SK-N-SH (cell line): ENCODE results near the gene ARHGAP27. TPM values are rescaled to one million over a fixed set of nuclear protein-coding genes. Genes with fewer than 3 reads are reported as not detected.

Source experiments
- CTCF ChIA-PET: fragments of 300-600, 350-600 bp; formaldehyde crosslinking; extraction: SDS; loops from one replicate; lab custom pipeline; 2021; lab: Yijun Ruan, JAX
- POLR2A ChIA-PET: fragments of 350-600 bp; sonication (Branson Sonifier 250); formaldehyde crosslinking; extraction: SDS; loops from one replicate; lab custom pipeline; 2020; ENCODE audit warnings: antibody characterized with exemption, inconsistent platforms; lab: Yijun Ruan, JAX
- DNase-seq: peaks from one replicate; pipeline ENCODE4 v3.0.0; 2012
- H2AFZ ChIP-seq: fragments of 200-600 bp; sonication (generic); 2 replicates; pipeline ENCODE4 v1.8.1; 2016; ENCODE audit warnings: antibody characterized with exemption, mild to moderate bottlenecking, low read depth
- H3F3A ChIP-seq: fragments of 200-600 bp; sonication (generic); replicated peaks from 2 replicates; pipeline ENCODE3; 2016; ENCODE audit warnings: antibody characterized with exemption, mild to moderate bottlenecking; ENCODE audit not compliant: insufficient read depth
- H3K27ac ChIP-seq, 2 experiments: fragments of 200-500 bp in 1 of 2; fragments of 200-600 bp in 1 of 2; sonication (Bioruptor generic) in 1 of 2; sonication (generic), shearing (Covaris generic) in 1 of 2; 2 replicates each; pipeline versions ENCODE4 v1.5.1 to v1.6.1; 2014 to 2016; ENCODE audit warnings: low read depth in 2 of 2, inconsistent platforms in 1 of 2, low read length in 1 of 2, mild to moderate bottlenecking in 1 of 2, mixed read lengths in 1 of 2
- H3K27me3 ChIP-seq: fragments of 200-600 bp; sonication (generic), shearing (Covaris generic); 2 replicates; pipeline ENCODE4 v1.6.1; 2016; ENCODE audit warnings: mixed run types; ENCODE audit not compliant: insufficient read depth
- H3K36me3 ChIP-seq, 2 experiments: fragments of 200-500 bp in 1 of 2; fragments of 200-600 bp in 1 of 2; sonication (Bioruptor generic) in 1 of 2; sonication (generic) in 1 of 2; replicated peaks in 1 of 2; 2 replicates each; pipeline versions ENCODE3 to v1.5.1; 2014 to 2016; ENCODE audit warnings: low read length in 1 of 2, mild to moderate bottlenecking in 1 of 2; ENCODE audit not compliant: insufficient read depth in 2 of 2, control insufficient read depth in 1 of 2
- H3K4me1 ChIP-seq, 2 experiments: fragments of 200-500 bp in 1 of 2; fragments of 200-600 bp in 1 of 2; sonication (Bioruptor generic) in 1 of 2; sonication (generic), shearing (Covaris generic) in 1 of 2; 2 replicates each; pipeline versions ENCODE4 v1.5.1 to v1.6.1; 2014 to 2016; ENCODE audit warnings: low read depth in 1 of 2, low read length in 1 of 2, mixed run types in 1 of 2; ENCODE audit not compliant: insufficient read depth in 2 of 2, control insufficient read depth in 1 of 2
- H3K4me2 ChIP-seq: fragments of 200-600 bp; sonication (generic), shearing (Covaris generic); 2 replicates; pipeline ENCODE4 v1.6.1; 2017; ENCODE audit warnings: mixed run types
- H3K4me3 ChIP-seq, 2 experiments: fragments of 200-500 bp in 1 of 2; fragments of 200-600 bp in 1 of 2; sonication (Bioruptor generic) in 1 of 2; sonication (generic), shearing (Covaris generic) in 1 of 2; 2 replicates each; pipeline versions ENCODE4 v1.5.1 to v1.8.1; 2014 to 2016; ENCODE audit warnings: low read depth in 2 of 2, inconsistent platforms in 1 of 2, low read length in 1 of 2, mild to moderate bottlenecking in 1 of 2, mixed read lengths in 1 of 2, moderate library complexity in 1 of 2
- H3K79me2 ChIP-seq: fragments of 200-600 bp; sonication (generic); 2 replicates; pipeline ENCODE4 v1.8.1; 2017; ENCODE audit warnings: mild to moderate bottlenecking; ENCODE audit not compliant: insufficient read depth
- H3K9ac ChIP-seq: fragments of 200-600 bp; sonication (generic); 2 replicates; pipeline ENCODE4 v1.6.1; 2017; ENCODE audit warnings: mixed run types
- H3K9me2 ChIP-seq: fragments of 200-600 bp; sonication (generic); 2 replicates; pipeline ENCODE4 v1.6.1; 2017; ENCODE audit warnings: mixed run types
- H3K9me3 ChIP-seq: fragments of 200-600 bp; sonication (generic); 2 replicates; pipeline ENCODE4 v1.6.1; 2017; ENCODE audit warnings: mixed run types, mild to moderate bottlenecking, moderate library complexity
- H4K20me1 ChIP-seq: fragments of 200-600 bp; sonication (generic); 2 replicates; pipeline ENCODE4 v1.6.1; 2017; ENCODE audit warnings: mild to moderate bottlenecking, mixed run types; ENCODE audit not compliant: insufficient read depth
- ELF1 ChIP-seq: IDR thresholded peaks from 2 replicates; pipeline ENCODE4 v1.4.0; 2012
- FOXM1 ChIP-seq: IDR thresholded peaks from 2 replicates; pipeline ENCODE4 v1.4.0; 2012; ENCODE audit warnings: low read depth, mild to moderate bottlenecking
- GATA2 ChIP-seq: sonication (generic); formaldehyde crosslinking; IDR thresholded peaks from 2 replicates; pipeline ENCODE4 v1.5.0; 2020; ENCODE audit warnings: mild to moderate bottlenecking, missing genetic modification reagents
- NFIC ChIP-seq: IDR thresholded peaks from 2 replicates; pipeline ENCODE4 v1.4.0; 2012; ENCODE audit warnings: borderline replicate concordance
- RCOR1 ChIP-seq: fragments of 150-350 bp; IDR thresholded peaks from 2 replicates; pipeline ENCODE4 v1.6.1; 2017; ENCODE audit warnings: antibody characterized with exemption, low read length
- RFX5 ChIP-seq: IDR thresholded peaks from 2 replicates; pipeline ENCODE4 v1.6.1; 2012; ENCODE audit warnings: mild to moderate bottlenecking, improper control_type of control experiment, low read length
- SMC3 ChIP-seq: IDR thresholded peaks from 2 replicates; pipeline ENCODE4 v1.6.1; 2012; ENCODE audit warnings: low read depth, low read length, improper control_type of control experiment
- TCF12 ChIP-seq: IDR thresholded peaks from 2 replicates; pipeline ENCODE4 v1.4.0; 2012
- TEAD4 ChIP-seq: IDR thresholded peaks from 2 replicates; pipeline ENCODE4 v1.4.0; 2012; ENCODE audit warnings: mild to moderate bottlenecking, borderline replicate concordance; ENCODE audit not compliant: insufficient read depth
- WGBS: methylation state at CpG from one replicate; pipeline ENCODE4 v1.1.6; 2017; ENCODE audit warnings: low lambda C conversion rate; 5-methylcytosine and 5-hydroxymethylcytosine counted together
- polyA plus RNA-seq, 3 experiments: library from polyadenylated mRNA; depleted of rRNA; stranded (reverse); fragments of >200 nt; gene quantifications; 2 replicates each; pipeline ENCODE4 v1.2.3, GENCODE V29; 2012
- TF ChIP-seq, protein P1 (sequence below): IDR thresholded peaks from 2 replicates; pipeline ENCODE4 v1.4.0; 2012; ENCODE audit warnings: low read depth, borderline replicate concordance
- TF ChIP-seq, protein P2 (sequence below): IDR thresholded peaks from 2 replicates; pipeline ENCODE4 v1.6.1; 2012; ENCODE audit warnings: mild to moderate bottlenecking, low read depth, low read length, moderate library complexity
- TF ChIP-seq, protein P3 (sequence below): IDR thresholded peaks from 2 replicates; pipeline ENCODE4 v1.4.0; 2012; ENCODE audit warnings: low read depth, borderline replicate concordance
- TF ChIP-seq, protein P4 (sequence below): IDR thresholded peaks from 2 replicates; pipeline ENCODE4 v1.4.0; 2012; ENCODE audit warnings: low read depth

The ARHGAP27 gene
- polyA plus RNA-seq, 1 of the 3 experiments (the other 2 are of a cell fraction), result 2.1 TPM

DNA sequence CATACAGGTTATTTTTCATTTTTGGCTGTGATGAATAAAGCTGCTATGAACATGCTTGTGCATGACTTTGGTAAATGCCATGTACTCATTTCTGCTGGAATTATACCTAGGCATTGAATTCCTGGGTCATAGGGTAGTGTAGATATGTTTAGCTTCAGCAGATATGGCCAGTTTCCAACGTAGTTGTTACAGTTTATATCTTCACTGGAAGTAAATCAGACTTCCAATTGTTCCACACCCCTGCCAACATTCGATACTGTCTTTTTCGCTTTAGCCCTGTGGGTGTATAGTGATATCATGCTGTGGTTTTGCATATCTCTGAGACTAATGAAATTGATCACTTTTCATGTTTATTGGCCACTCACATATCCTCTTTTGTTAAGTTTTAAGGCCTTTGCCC lies 50.4 kb downstream of the ARHGAP27 start (continued):
- TF ChIP-seq, protein P1, sequence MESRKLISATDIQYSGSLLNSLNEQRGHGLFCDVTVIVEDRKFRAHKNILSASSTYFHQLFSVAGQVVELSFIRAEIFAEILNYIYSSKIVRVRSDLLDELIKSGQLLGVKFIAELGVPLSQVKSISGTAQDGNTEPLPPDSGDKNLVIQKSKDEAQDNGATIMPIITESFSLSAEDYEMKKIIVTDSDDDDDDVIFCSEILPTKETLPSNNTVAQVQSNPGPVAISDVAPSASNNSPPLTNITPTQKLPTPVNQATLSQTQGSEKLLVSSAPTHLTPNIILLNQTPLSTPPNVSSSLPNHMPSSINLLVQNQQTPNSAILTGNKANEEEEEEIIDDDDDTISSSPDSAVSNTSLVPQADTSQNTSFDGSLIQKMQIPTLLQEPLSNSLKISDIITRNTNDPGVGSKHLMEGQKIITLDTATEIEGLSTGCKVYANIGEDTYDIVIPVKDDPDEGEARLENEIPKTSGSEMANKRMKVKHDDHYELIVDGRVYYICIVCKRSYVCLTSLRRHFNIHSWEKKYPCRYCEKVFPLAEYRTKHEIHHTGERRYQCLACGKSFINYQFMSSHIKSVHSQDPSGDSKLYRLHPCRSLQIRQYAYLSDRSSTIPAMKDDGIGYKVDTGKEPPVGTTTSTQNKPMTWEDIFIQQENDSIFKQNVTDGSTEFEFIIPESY, result no peak

DNA sequence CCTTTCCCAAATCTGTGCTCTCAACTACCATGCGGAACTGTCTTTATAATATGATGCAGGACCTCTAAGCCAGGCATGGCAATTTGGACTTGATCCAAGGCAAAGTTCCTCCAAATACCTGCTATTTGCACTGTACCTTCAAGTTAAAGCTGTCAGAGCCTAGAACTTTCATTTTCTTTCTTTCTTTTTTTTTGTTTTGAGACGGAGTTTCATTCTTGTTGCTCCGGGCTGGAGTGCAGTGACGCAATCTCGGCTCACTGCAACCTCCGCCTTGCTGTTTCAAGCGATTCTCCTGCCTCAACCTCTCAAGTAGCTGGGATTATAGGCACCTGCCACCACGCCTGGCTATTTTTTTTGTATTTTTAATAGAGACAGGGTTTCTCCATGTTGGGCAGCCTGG lies 51.7 kb downstream of the ARHGAP27 start:
- H3K9me2 ChIP-seq, result no peaks in the 10 kb centered on the region
- no peaks in the 10 kb centered on the region for H3K79me2 ChIP-seq
- no peak overlapping the region for H3K4me3 ChIP-seq
- POLR2A ChIA-PET, result interaction anchor here (0.6 kb wide), 1 partner anchor 11 kb away, joined by 6 read pairs; no protein-coding TSS in a partner anchor
- no peaks in the 10 kb centered on the region for H3K36me3 ChIP-seq
- H3K4me2 ChIP-seq, result no peak overlapping the region
- no peak overlapping the region for H3K9ac ChIP-seq
- H3K4me1 ChIP-seq, result peaks cover 0 to 6% of the 10 kb centered on the region in 2 experiments; a peak in 1 of 4 replicates
- H3K9me3 ChIP-seq, result no peaks in the 10 kb centered on the region
- H4K20me1 ChIP-seq, result no peaks in the 10 kb centered on the region
- no peak for DNase-seq
- H3K27ac ChIP-seq, result no peak overlapping the region
- H2AFZ ChIP-seq, result no peak overlapping the region
- H3K27me3 ChIP-seq, result no peaks in the 10 kb centered on the region
- peaks cover 4% of the 10 kb centered on the region for H3F3A ChIP-seq
- TF ChIP-seq ELF1 (no peak), FOXM1 (no peak), SMC3 (no peak), RFX5 (no peak), RCOR1 (no peak), NFIC (no peak), TCF12 (no peak), TEAD4 (no peak), GATA2 (CRISPR knock-in tag) (no peak)
- TF ChIP-seq, protein P2, sequence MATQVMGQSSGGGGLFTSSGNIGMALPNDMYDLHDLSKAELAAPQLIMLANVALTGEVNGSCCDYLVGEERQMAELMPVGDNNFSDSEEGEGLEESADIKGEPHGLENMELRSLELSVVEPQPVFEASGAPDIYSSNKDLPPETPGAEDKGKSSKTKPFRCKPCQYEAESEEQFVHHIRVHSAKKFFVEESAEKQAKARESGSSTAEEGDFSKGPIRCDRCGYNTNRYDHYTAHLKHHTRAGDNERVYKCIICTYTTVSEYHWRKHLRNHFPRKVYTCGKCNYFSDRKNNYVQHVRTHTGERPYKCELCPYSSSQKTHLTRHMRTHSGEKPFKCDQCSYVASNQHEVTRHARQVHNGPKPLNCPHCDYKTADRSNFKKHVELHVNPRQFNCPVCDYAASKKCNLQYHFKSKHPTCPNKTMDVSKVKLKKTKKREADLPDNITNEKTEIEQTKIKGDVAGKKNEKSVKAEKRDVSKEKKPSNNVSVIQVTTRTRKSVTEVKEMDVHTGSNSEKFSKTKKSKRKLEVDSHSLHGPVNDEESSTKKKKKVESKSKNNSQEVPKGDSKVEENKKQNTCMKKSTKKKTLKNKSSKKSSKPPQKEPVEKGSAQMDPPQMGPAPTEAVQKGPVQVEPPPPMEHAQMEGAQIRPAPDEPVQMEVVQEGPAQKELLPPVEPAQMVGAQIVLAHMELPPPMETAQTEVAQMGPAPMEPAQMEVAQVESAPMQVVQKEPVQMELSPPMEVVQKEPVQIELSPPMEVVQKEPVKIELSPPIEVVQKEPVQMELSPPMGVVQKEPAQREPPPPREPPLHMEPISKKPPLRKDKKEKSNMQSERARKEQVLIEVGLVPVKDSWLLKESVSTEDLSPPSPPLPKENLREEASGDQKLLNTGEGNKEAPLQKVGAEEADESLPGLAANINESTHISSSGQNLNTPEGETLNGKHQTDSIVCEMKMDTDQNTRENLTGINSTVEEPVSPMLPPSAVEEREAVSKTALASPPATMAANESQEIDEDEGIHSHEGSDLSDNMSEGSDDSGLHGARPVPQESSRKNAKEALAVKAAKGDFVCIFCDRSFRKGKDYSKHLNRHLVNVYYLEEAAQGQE, result no peak
- TF ChIP-seq, protein P3, sequence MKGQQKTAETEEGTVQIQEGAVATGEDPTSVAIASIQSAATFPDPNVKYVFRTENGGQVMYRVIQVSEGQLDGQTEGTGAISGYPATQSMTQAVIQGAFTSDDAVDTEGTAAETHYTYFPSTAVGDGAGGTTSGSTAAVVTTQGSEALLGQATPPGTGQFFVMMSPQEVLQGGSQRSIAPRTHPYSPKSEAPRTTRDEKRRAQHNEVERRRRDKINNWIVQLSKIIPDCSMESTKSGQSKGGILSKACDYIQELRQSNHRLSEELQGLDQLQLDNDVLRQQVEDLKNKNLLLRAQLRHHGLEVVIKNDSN, result no peak
- TF ChIP-seq, protein P1, result no peak
- TF ChIP-seq, protein P4, sequence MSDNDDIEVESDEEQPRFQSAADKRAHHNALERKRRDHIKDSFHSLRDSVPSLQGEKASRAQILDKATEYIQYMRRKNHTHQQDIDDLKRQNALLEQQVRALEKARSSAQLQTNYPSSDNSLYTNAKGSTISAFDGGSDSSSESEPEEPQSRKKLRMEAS, result no peak
- TF ChIP-seq, all 33 proteins: peak for 0
- 79% methylated on average over 8 of the region's 8 CpGs for WGBS
- CTCF ChIA-PET, result interaction anchor here (0.7 to 6.3 kb wide), 6 partner anchors 14 to 162 kb away, joined by 3 to 64 read pairs (median 14); no protein-coding TSS in a partner anchor
